IMR-90 (cell line): ENCODE data around the gene SLC38A5. TPM values are rescaled to one million over a fixed set of nuclear protein-coding genes. Genes with fewer than 3 reads are reported as not detected.

Source experiments
- ATAC-seq: fragments of 200-7000 bp; cut with Tn5 transposase; 2 replicates; pipeline ENCODE4 v1.9.1; 2020; ENCODE audit warnings: low read depth, mild to moderate bottlenecking, moderate library complexity
- BruUV-seq: library from RNA; stranded (reverse); fragments of 400-500 nt; replicated peaks from 2 replicates; lab custom pipeline; 2021; lab: Mats Ljungman, UMichigan
- CTCF ChIA-PET: fragments of 300-600 bp; formaldehyde crosslinking; extraction: SDS; loops from one replicate; lab custom pipeline; 2021; ENCODE audit warnings: antibody characterized with exemption; lab: Yijun Ruan, JAX
- POLR2A ChIA-PET: fragments of 300-600 bp; sonication (Branson Sonifier 250); formaldehyde crosslinking; loops from one replicate; lab custom pipeline; 2022; ENCODE audit warnings: antibody characterized with exemption; ENCODE audit not compliant: unreplicated experiment; lab: Charles Lee
- DNase-seq: peaks from one replicate; pipeline ENCODE4 v3.0.0; 2013
- H2AFZ ChIP-seq: replicated peaks from 2 replicates; pipeline ENCODE3; 2013; ENCODE audit warnings: low read length, mild to moderate bottlenecking; ENCODE audit not compliant: poor library complexity
- H2AK5ac ChIP-seq: 2 replicates; pipeline ENCODE4 v1.6.1; 2013; ENCODE audit warnings: low read depth, low read length, inconsistent platforms
- H2AK9ac ChIP-seq: replicated peaks from 2 replicates; pipeline ENCODE3; 2013; ENCODE audit warnings: mild to moderate bottlenecking, low read depth, low read length, moderate library complexity; ENCODE audit not compliant: poor library complexity
- H2BK120ac ChIP-seq: 2 replicates; pipeline ENCODE4 v1.6.1; 2013; ENCODE audit warnings: low read depth, low read length, inconsistent platforms
- H2BK15ac ChIP-seq: 3 replicates; pipeline ENCODE4 v1.6.1; 2013; ENCODE audit warnings: low read depth, low read length, inconsistent platforms
- H2BK20ac ChIP-seq: 2 replicates; pipeline ENCODE4 v1.6.1; 2013; ENCODE audit warnings: low read depth, mild to moderate bottlenecking, inconsistent platforms, low read length, moderate library complexity
- H2BK5ac ChIP-seq: 2 replicates; pipeline ENCODE4 v1.6.1; 2013; ENCODE audit warnings: mild to moderate bottlenecking, low read depth, low read length, inconsistent platforms; ENCODE audit not compliant: poor library complexity, severe bottlenecking
- H3K14ac ChIP-seq: replicated peaks from 2 replicates; pipeline ENCODE4 v1.6.1; 2013; ENCODE audit warnings: low read depth, low read length, inconsistent platforms
- H3K18ac ChIP-seq: 2 replicates; pipeline ENCODE4 v1.6.1; 2013; ENCODE audit warnings: low read depth, low read length, control low read depth
- H3K23ac ChIP-seq: 2 replicates; pipeline ENCODE4 v1.6.1; 2013; ENCODE audit warnings: low read depth, low read length, inconsistent platforms
- H3K27ac ChIP-seq: 2 replicates; pipeline ENCODE4 v1.5.1; 2013; ENCODE audit warnings: mild to moderate bottlenecking, control low read depth, low read length; ENCODE audit not compliant: insufficient read depth
- H3K27me3 ChIP-seq: 2 replicates; pipeline ENCODE4 v1.6.1; 2013; ENCODE audit warnings: low read length; ENCODE audit not compliant: control insufficient read depth, insufficient read depth
- H3K36me3 ChIP-seq: 2 replicates; pipeline ENCODE4 v1.6.1; 2013; ENCODE audit warnings: low read length, mixed read lengths; ENCODE audit not compliant: control insufficient read depth, insufficient read depth
- H3K4ac ChIP-seq: 2 replicates; pipeline ENCODE4 v1.6.1; 2013; ENCODE audit warnings: low read depth, low read length, inconsistent platforms
- H3K4me1 ChIP-seq: 2 replicates; pipeline ENCODE4 v1.6.1; 2013; ENCODE audit warnings: low read length, mixed read lengths; ENCODE audit not compliant: control insufficient read depth, insufficient read depth
- H3K4me2 ChIP-seq: 2 replicates; pipeline ENCODE4 v1.6.1; 2013; ENCODE audit warnings: low read depth, mild to moderate bottlenecking, control low read depth, low read length, moderate library complexity
- H3K4me3 ChIP-seq: 2 replicates; pipeline ENCODE4 v1.5.1; 2013; ENCODE audit warnings: low read depth, mild to moderate bottlenecking, control low read depth, low read length, moderate library complexity; ENCODE audit not compliant: insufficient read depth
- H3K56ac ChIP-seq: 2 replicates; pipeline ENCODE4 v1.6.1; 2013; ENCODE audit warnings: low read length, inconsistent platforms; ENCODE audit not compliant: insufficient read depth; ENCODE audit errors: extremely low read depth
- H3K79me1 ChIP-seq, 2 experiments: 2 replicates each; pipeline ENCODE4 v1.6.1; 2013; ENCODE audit warnings: low read length in 2 of 2, inconsistent platforms in 1 of 2, low read depth in 1 of 2
- H3K9ac ChIP-seq: 2 replicates; pipeline ENCODE4 v1.6.1; 2013; ENCODE audit warnings: low read depth, low read length, control low read depth
- H3K9me1 ChIP-seq: 2 replicates; pipeline ENCODE4 v1.6.1; 2013; ENCODE audit warnings: low read length, inconsistent platforms; ENCODE audit not compliant: insufficient read depth
- H3K9me3 ChIP-seq: 2 replicates; pipeline ENCODE4 v1.6.1; 2013; ENCODE audit warnings: low read length; ENCODE audit not compliant: control insufficient read depth, insufficient read depth
- H4K20me1 ChIP-seq: 2 replicates; pipeline ENCODE4 v1.6.1; 2013; ENCODE audit warnings: low read length, inconsistent platforms; ENCODE audit not compliant: insufficient read depth
- H4K5ac ChIP-seq: 2 replicates; pipeline ENCODE4 v1.6.1; 2013; ENCODE audit warnings: mild to moderate bottlenecking, low read depth, low read length, control low read depth
- H4K8ac ChIP-seq, 2 experiments: 2 replicates each; pipeline ENCODE4 v1.6.1; 2013; ENCODE audit warnings: low read depth in 2 of 2, low read length in 2 of 2, control low read depth in 1 of 2, inconsistent platforms in 1 of 2
- H4K91ac ChIP-seq: 2 replicates; pipeline ENCODE4 v1.6.1; 2013; ENCODE audit warnings: low read depth, low read length, inconsistent platforms; ENCODE audit not compliant: insufficient read depth
- CHD1 ChIP-seq: IDR thresholded peaks from 2 replicates; pipeline ENCODE4 v1.6.1; 2012; ENCODE audit warnings: low read depth, low read length, improper control_type of control experiment
- RAD21 ChIP-seq: IDR thresholded peaks from 2 replicates; pipeline ENCODE4 v1.6.1; 2012; ENCODE audit warnings: low read length, improper control_type of control experiment
- RFX5 ChIP-seq: IDR thresholded peaks from 2 replicates; pipeline ENCODE4 v1.8.0; 2012; ENCODE audit warnings: low read depth, mild to moderate bottlenecking, low read length, moderate library complexity
- USF2 ChIP-seq: fragments of 150-350 bp; IDR thresholded peaks from 2 replicates; pipeline ENCODE4 v1.6.1; 2017; ENCODE audit warnings: mild to moderate bottlenecking, antibody characterized with exemption, low read length, low read depth
- WGBS, 2 experiments: methylation state at CpG; one replicate each; pipeline versions ENCODE4 v1.1.5 to v1.1.7; 2013; ENCODE audit warnings: missing lambda C conversion rate in 2 of 2; ENCODE audit not compliant: insufficient read length in 1 of 2; ENCODE audit errors: extremely low coverage in 2 of 2; 5-methylcytosine and 5-hydroxymethylcytosine counted together
- dilution Hi-C: fragments of 300-500 bp; cut with HindIII; formaldehyde crosslinking; loops from one replicate; pipeline ENCODE4 v1.14.3; 2018; ENCODE audit warnings: low sequenced_read_pairs; ENCODE audit not compliant: unreplicated experiment
- in situ Hi-C: fragments of 300-500 bp; cut with MboI; formaldehyde crosslinking; loops from 3 replicates; pipeline ENCODE4 v1.14.3; 2019; ENCODE audit warnings: low sequenced_read_pairs, inconsistent platforms, mixed read lengths
- intact Hi-C: fragments of 100-400 bp; cut with micrococcal nuclease; formaldehyde crosslinking; loops from 2 replicates; pipeline ENCODE4 v1.10.0; 2022
- polyA plus RNA-seq, 3 experiments: library from polyadenylated mRNA; depleted of rRNA; stranded (reverse); fragments of >200 nt; gene quantifications; 2 replicates each; pipeline ENCODE4 v1.2.3, GENCODE V29; 2012; ENCODE audit warnings: low replicate concordance in 1 of 3
- total RNA-seq: library from RNA; depleted of rRNA; stranded (reverse); fragments of >200 nt; gene quantifications from 2 replicates; pipeline ENCODE4 v1.2.3, GENCODE V29; 2012
- TF ChIP-seq, protein P1 (sequence below): conservative IDR thresholded peaks from 2 replicates; pipeline ENCODE4 v1.5.1; 2012; ENCODE audit warnings: mild to moderate bottlenecking, low read depth, low read length, improper control_type of control experiment

SLC38A5 gene
- total and polyA plus RNA-seq, 2 of the 4 experiments (the other 2 are of a cell fraction) = 12.2 to 20.4 TPM

- Histone ChIP-seq H3K4me2 (no peak overlapping the region), H4K91ac (no peak overlapping the region), H3K4me3 (no peak overlapping the region), H4K5ac (no peak overlapping the region), H2BK5ac (no peak overlapping the region), H3K4me1 (peaks cover 5% of the 10 kb centered on the region), H3K4ac (no peak overlapping the region), H3K79me1 (no peaks in the 10 kb centered on the region), H3K27me3 (no peaks in the 10 kb centered on the region), H3K14ac (no peak overlapping the region), H4K20me1 (no peaks in the 10 kb centered on the region), H3K23ac (no peak overlapping the region), H3K9ac (no peak overlapping the region), H4K8ac (no peak overlapping the region), H2BK20ac (no peak overlapping the region), H3K18ac (no peak overlapping the region), H2AK5ac (no peak overlapping the region), H3K9me1 (peaks cover 11% of the 10 kb centered on the region), H2AFZ (no peak overlapping the region), H3K27ac (no peak overlapping the region), H2BK15ac (no peak overlapping the region), H3K56ac (no peak overlapping the region), H2AK9ac (no peak overlapping the region), H3K9me3 (no peaks in the 10 kb centered on the region; the same call in 1 of the 2 replicates), H2BK120ac (no peak overlapping the region), H3K36me3 (peaks cover 3% of the 10 kb centered on the region; the same call in 1 of the 2 replicates)
- DNase-seq (no peak), ATAC-seq (no peak)
- no CpG with 5 or more reads among the region's 2 CpGs for WGBS, 2 experiments
- CTCF ChIA-PET = no interaction called here
- dilution Hi-C loops (no loop called here), in situ Hi-C loops (loop anchor here (10.0 kb wide), 1 partner anchor 405 kb away; no protein-coding TSS in a partner anchor), intact Hi-C loops (loop anchor here (5.0 kb wide), 2 partner anchors 463 to 653 kb away; partner anchors contain the start of gene ZNF81)
- POLR2A ChIA-PET = no interaction called here
- TF ChIP-seq USF2 (no peak), RFX5 (no peak), CHD1 (no peak), RAD21 (no peak)
- TF ChIP-seq, protein P1, sequence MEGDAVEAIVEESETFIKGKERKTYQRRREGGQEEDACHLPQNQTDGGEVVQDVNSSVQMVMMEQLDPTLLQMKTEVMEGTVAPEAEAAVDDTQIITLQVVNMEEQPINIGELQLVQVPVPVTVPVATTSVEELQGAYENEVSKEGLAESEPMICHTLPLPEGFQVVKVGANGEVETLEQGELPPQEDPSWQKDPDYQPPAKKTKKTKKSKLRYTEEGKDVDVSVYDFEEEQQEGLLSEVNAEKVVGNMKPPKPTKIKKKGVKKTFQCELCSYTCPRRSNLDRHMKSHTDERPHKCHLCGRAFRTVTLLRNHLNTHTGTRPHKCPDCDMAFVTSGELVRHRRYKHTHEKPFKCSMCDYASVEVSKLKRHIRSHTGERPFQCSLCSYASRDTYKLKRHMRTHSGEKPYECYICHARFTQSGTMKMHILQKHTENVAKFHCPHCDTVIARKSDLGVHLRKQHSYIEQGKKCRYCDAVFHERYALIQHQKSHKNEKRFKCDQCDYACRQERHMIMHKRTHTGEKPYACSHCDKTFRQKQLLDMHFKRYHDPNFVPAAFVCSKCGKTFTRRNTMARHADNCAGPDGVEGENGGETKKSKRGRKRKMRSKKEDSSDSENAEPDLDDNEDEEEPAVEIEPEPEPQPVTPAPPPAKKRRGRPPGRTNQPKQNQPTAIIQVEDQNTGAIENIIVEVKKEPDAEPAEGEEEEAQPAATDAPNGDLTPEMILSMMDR = no peak
- BruUV-seq = no TSS peak
Observed at GRCh38 chrX:48489892-48490291, 19.8 kb upstream of the SLC38A5 start.
